EL (cell line): Measurements from ENCODE around the gene BMS1.
"Not testable (repeated sequence)": the region's sequence is repeated elsewhere in the genome, so short reads cannot be mapped to it uniquely, and the experiment has no call there.

ENCODE experiments used
- DNase-seq: peaks from one replicate; pipeline ENCODE4 v3.0.0-alpha.2; 2016

The BMS1 gene

DNA sequence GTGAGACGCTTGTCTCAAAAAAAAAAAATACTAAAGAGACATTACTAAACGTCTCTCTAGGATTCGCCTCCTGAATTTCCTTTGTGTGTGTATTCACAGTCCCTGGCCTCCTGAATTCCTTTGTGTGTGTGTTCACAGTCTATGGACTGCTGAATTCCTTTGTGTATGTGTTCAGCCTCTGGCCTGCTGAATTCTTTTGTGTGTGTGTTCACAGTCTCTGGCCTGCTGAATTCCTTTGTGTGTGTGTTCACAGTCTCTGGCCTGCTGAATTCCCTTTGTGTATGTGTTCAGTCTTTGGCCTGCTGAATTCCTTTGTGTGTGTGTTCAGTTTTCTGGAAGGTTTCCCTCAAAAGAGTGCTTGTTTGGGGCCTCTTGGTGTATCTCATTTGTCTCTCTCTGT is 8.2 kb downstream of the BMS1 start:
- peak; percentile 11 for DNase-seq

DNA sequence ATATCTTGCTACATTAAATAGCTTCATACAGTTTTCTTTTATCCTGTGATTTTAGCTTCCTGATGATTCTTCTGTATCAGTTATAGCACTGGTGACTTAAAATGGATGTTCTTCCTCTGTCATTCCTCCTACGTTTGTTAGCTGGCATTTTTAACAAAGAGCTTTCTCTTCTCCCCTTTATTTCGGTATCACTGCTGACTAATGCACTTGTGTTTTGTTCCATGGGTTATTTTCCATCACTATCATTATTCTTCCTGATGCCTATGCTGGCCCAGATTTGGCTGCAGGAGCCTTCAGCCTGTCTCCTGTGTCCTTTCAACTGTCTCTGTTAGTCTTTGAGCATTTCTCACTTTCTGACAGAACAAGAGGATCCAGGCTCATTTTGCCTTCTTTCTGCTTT is 13.1 kb downstream of the BMS1 start:
- DNase-seq: no peak

DNA sequence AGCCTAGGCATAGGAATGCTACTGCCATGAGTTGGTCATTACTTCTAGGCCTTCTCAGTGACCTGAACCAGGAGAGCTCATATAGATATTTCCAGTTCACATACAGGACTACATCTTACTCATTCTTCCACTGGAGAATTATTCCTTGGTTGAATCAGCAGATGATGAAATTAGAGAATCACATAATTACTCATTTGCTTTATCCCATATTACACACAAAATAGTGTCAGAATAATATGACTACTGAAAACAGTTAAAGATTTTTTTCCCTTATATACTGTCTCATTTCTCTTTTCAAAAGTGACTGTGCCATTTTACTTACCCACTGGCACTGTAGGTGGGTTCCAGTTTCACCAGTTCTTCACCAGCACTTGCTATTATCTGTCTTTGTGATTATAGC is 18.5 kb downstream of the BMS1 start:
- DNase-seq: peak; percentile 5

DNA sequence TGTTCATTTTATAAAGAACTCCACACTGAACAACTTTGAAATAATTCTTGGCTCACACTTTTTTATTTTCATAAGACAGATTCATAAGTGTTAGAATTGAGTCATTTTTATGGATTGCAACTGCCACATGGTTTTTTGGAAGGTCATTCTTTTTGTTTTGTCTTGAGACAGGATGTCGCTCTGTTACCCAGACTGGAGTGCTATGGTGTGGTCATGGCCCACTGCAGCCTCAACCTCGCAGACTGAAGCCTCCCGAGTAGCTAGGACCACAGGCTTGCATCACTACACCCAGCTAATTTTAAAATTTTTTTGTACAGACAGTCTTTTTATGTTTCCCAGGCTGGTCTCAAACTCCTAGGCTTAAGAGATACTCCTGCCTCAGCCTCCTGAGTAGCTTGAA is 20.3 kb downstream of the BMS1 start:
- peak; percentile 10 for DNase-seq

DNA sequence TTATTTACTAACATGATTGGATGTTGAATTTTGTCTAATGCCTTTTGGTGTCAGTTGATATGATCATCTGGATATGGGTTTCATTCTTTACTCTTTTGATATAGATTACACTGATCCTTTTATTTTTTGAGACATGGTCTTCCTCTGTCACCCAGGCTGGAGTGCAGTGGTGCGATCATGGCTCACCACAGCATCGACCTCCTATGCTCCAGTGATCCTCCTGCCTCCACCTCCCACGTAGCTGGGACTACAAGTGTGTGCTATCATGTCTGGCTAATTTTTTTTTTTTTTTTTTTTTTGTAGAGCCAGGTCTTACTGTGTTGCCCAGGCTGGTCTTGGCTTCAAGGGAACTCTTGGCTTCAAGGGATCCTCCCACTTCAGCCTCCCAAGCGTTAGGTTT is 27.1 kb downstream of the BMS1 start:
- DNase-seq: no peak

GRCh38 chr10:42812028-42812427 is 29.4 kb downstream of the BMS1 start:
- no peak for DNase-seq

- not testable (repeated sequence) for DNase-seq
These were observed 31.5 kb downstream of the BMS1 start for GRCh38 chr10:42813989-42814687.

- DNase-seq: not testable (repeated sequence)
These were observed 33.7 kb downstream of the BMS1 start for GRCh38 chr10:42816334-42816733.

- no peak for DNase-seq
These were observed 34.3 kb downstream of the BMS1 start for GRCh38 chr10:42816912-42817311.

DNA sequence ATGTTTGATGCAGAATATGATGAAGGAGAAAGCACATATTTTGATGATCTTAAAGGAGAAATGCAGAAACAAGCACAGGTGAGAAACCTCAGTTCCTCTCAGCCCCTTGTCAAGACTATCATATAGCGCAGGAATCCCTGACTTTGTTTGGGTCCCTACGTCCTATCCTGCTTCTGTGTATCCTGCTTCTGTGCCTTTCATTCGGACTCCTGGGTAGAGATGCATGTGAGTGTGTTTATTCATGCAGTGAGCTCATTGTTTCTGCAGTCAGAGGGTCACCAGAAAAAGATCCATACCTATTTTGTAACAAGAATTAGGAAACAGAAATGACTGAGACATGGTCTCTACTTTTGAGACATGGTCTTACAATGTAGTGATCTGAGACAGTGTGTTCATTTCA is 34.8 kb downstream of the BMS1 start:
- not testable (repeated sequence) for DNase-seq

DNA sequence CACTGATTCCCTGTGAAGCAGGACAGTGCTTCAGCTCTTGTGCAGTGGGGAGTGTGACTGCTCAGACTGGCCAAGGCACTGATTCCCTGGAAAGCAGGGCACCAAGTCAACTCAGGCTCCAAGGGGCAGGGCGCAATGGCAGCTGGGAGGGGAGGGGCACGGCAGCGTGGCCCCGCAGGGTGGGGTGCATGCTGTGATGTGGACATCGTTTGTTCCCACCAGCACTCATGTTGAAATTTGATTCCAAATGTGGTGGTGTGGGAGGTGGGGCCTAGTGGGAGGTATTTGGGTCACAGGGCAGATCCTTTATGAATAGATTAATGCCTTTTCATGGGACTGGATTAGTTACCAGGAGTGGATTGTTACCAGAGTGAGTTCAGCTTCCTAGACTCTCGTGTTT is 44.2 kb downstream of the BMS1 start:
- DNase-seq: not testable (repeated sequence)

- no peak for DNase-seq
These were observed 44.6 kb downstream of the BMS1 start for GRCh38 chr10:42827201-42827600.

GRCh38 chr10:42828391-42828790 is 45.8 kb downstream of the BMS1 start:
- not testable (repeated sequence) for DNase-seq

- no peak for DNase-seq
These were observed 47.6 kb downstream of the BMS1 start for GRCh38 chr10:42830237-42830636.

- no peak for DNase-seq
These were observed 53.5 kb downstream of the BMS1 start for GRCh38 chr10:42836096-42836495.

DNA sequence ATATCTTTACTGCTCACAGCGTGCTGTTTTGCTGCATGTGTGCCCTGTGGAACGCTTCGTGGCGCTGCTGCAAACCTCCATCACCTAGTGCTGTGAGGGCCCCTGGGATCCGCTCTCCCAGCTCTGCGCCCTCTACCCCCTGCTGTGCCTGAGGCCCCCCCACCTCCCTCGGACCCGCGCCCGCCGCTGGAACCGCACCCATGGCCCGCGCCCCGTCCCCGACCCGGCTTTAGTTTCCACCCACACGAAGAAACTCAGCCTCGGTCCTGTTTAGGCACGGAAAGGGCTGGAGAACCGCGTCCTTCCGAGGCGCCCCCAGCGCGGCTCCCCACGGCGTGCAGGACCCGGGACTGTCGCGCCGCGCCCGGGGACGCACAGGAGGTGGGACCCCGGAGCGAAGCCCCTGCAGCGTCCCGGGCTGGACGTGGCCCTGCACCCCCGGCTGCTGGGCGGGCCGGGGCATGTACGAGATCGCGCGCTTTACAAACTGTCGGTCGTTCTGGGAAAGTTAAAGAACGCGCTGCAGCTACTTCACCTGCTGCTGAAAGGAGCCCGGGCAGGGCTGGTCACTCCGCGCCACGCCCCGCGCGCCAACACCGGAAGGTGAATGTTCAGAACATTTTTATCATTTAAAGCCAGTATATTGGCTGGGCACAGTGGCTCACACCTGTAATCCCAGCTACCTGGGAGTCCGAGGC is 54.3 kb downstream of the BMS1 start:
- DNase-seq: peak; percentile 9

DNA sequence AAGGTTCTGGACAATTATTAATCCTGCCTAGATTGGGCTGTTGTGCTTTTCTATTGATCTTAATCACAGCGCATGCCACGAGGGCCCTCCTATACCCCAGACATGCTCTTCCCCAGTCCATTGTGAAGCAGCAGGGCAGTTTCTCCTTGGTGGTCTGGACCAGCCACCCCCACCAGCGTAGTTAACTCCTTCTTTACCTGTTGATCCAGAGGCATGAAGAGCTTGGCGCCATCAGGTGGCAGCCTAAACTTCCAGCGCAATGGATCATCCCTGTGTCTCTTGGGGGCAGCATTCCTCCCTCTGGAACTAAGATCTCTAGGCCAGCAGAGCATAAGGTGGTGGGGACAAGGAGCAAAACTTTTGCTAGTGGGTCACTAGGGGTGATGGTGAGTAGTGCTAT is 62.2 kb downstream of the BMS1 start:
- not testable (repeated sequence) for DNase-seq

- DNase-seq: not testable (repeated sequence)
These were observed 64.7 kb downstream of the BMS1 start for GRCh38 chr10:42847261-42847660.

DNA sequence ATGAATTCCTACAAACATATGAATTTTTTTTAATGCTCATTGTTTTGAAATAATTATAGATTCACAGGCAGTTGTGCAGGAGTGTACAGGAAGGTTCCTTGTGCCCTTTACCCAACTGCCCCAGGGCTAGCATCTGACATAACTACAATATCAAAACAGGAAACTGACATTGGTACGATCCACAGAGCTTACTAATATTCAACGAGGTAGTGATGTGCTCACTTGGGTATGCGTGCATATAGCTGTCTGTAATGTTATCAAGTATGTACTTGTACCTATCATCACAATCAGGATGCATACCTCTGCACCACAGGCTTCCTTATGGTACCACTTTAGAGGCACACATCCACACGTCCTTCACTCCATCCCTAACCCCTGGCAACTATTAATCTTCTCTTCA is 68.3 kb downstream of the BMS1 start:
- DNase-seq: peak; percentile 77

DNA sequence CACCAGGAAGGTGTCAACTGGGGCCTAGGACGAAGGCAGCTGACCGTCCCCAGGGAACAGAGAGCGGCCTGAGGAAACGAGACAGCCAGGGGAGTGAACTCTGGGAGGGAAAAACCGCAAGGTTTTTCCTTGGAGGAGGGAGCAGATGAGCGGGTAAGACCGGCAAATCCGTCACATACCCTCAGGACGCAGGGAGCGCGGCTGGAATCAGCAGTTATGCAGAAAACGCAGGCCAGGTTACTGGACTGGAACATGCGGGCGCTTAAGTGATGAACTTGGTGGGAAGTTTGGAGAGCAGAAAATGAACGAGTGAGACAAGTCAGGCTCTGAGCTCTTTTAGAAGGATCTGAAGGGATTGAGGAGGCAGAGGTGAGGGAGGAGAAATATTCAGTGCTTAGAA is 76.7 kb downstream of the BMS1 start:
- DNase-seq: no peak

DNA sequence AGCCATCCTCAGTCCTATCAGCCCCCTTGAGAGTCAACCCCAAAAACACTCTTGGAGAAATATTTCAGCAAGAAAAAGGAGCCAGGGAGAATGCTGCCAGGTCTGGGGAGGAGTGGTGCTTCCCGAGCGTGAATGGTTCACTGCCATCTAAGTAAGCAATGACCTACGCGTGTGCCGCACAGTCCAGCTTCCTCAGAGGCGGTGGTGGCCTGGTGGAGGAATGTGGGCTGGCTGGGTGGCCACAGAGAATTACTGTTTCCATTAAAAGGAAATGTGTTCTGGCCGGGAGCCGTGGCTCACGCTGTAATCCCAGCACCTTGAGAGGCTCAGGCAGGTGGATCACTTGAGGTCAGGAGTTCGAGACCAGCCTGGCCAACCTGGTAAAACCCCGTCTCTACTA is 77.4 kb downstream of the BMS1 start:
- DNase-seq: not testable (repeated sequence)

- DNase-seq: not testable (repeated sequence)
These were observed 80.2 kb downstream of the BMS1 start for GRCh38 chr10:42862801-42863200.

DNA sequence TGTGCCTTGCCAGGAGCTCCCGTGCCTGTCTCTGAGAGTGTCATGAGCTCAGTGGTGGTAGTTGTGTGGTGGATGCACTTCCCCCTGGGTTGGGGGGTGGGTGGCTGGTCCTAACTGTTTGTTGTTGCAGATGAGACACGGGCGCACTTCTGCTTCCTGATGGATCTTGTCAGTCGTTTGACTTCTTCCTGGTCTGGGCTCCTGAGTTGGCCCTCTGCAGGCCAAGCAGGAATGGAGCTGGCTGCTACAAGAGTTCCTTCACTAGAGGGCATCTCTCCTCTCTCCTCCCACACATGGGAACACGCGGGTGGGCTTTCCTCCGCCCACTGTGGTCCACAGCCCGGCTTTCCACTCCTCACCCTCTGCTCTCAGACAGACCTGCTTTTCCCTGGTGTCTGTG is 82.0 kb downstream of the BMS1 start:
- DNase-seq: peak; percentile 26

GRCh38 chr10:42865716-42866114 is 83.1 kb downstream of the BMS1 start:
- no peak for DNase-seq
